Measurements from ENCODE around the gene UBE2O. TPM values are rescaled to one million over a fixed set of nuclear protein-coding genes. Genes with fewer than 3 reads are reported as not detected.
"Not testable (repeated sequence)": the region's sequence is repeated elsewhere in the genome, so short reads cannot be mapped to it uniquely, and the experiment has no call there.

Gene UBE2O
- total RNA-seq, 1 experiment from 2014 or later: 21.0 TPM

DNA sequence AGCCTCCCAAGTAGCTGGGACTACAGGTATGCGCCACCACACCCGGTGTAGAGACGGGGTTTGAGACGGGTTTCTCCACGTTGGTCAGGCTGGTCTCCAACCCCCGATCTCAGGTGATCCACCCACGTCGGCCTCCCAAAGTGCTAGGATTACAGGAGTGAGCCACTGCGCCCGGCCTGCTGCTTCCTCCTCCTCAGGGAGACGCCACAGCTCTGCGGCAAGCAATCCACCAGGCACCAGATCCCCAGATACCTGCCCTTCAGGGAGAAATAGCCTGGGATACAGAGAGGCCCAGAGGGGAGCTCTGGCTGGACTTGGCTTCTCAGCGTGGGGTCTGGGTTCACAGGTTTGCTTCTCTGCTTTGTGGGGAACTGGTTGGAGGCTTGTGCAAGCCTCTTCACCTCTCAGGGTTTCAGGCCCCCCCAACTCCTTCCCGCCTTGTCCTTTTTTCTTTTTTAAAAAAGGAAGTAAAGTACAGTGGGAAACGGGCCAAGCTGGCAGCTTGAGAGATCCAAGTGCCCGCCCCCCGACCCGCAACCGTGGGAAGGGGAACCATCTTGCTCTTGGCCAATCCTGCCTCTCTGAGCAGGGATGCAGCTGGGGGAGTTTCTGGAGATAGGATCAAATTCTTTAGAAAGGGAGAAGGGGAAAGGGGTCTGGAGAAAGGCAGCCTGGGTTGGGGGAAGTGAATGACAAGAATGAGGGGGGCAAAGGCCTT, 71.2 kb downstream of the UBE2O start:
- DNase-seq (ENCODE audit: extremely low read depth, low read depth): no peak

GRCh38 chr17:76379646-76380376, 73.1 kb downstream of the UBE2O start:
- DNase-seq (ENCODE audit: extremely low read depth, low read depth): no peak

DNA sequence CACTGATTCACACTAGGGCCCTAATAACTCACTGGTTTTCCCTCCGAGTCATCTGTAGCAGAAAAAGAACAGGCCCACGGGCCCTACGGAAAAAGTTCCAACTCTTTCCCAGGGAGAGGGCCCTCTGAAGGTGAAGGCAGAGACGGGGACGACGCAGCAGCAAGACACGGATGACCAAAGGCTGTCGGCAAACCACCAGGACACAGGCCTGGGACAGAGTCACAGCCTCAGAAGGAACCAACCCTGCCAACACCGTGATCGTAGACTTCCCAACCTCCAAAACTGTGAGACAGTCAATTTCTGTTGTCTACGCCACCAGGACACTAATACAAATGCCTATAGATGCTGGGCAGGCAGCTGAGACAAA, 73.7 kb downstream of the UBE2O start:
- no peak for DNase-seq (ENCODE audit: extremely low read depth, low read depth)

GRCh38 chr17:76378548-76379274, 74.2 kb downstream of the UBE2O start:
- no peak for DNase-seq (ENCODE audit: extremely low read depth, low read depth)

DNA sequence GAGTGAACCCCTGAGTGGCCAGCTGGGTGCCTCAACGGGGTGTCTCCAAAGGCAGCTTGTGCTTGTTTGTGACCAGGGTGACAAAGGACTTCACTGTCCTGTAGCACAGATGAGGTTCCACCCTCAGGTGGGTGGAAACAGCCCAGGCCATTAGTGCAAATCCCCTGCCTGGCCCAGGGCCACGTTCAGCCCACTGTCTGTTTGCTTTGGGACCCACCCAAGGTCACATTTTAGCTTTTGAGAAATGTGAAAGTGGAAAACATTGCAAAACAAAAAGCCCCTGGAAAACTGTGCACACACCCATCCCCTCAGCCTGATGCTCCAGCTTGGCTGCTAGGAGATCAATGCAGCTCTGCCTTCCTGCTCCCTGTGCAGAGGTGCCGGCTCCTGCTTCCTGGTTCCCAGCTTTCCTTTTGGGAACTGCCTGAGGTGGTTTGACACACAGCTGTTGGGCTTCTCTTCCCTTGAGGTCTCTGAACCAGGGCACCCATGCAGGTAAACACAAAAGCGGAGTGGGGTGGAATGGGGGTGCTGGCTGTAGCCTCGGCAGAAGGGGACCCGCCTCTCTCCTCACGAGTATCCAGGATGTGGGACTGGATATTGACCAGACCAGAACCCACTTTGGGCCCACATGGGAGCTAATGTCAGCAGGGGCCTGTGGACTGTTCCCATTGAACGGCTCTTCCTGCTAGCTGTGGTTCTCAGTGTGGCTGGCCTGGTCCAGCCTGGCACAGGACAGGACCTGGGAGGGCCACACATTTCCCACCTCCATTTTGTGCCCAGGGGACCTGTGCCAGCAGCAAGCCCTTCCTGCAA, 76.4 kb downstream of the UBE2O start:
- no peak for DNase-seq (ENCODE audit: extremely low read depth, low read depth)

DNA sequence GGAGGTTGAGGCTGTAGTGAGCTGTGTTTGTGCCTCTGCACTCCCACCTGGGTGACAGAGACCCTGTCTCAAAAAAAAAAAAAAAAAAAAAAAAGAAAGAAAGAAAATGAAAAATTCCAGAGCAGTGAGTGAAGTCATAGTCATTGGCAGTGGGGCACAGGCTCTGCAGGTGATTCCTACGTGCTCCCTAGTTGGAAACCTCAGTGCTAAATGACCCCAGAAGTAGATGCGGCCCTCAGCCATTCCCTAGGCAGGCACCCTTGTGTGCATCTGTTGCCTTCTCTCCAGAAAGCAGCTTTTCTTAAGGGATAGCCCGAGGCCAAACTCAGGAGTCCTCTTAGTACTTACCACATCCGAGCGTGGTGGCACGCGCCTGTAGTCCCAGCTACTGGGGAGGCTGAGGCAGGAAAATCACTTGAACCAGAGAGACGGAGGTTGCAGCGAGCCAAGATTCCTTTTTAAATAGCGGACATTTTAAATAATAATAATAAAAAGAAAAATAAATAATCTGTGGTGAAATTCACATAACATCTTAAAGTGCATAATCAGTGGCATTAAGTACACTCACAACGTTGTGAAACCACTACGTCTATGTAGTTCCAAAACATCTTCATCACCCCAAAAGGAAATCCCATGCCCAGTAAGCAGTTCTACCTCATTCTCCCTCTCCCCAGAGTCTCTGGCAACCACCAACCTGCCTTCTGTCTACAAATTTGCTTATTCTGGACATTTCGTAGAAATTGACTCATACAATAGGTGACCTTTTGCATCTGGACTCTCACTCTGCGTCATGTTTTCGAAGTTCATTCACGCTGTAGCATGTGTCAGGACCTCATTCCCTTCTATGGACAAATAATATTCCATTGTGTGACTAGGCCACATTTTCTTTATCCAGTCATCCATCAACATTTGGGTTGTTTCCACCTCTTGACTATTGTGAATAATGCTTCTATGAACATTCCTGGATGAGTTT, 81.0 kb downstream of the UBE2O start:
- DNase-seq (ENCODE audit: extremely low read depth, low read depth): no peak

GRCh38 chr17:76370261-76370993, 82.5 kb downstream of the UBE2O start:
- DNase-seq (ENCODE audit: extremely low read depth, low read depth): peak; percentile 34

- no peak for DNase-seq (ENCODE audit: extremely low read depth, low read depth)
Observed at GRCh38 chr17:76369804-76370203, 83.1 kb downstream of the UBE2O start.

GRCh38 chr17:76369379-76369778, 83.6 kb downstream of the UBE2O start:
- no peak for DNase-seq (ENCODE audit: extremely low read depth, low read depth)

DNA sequence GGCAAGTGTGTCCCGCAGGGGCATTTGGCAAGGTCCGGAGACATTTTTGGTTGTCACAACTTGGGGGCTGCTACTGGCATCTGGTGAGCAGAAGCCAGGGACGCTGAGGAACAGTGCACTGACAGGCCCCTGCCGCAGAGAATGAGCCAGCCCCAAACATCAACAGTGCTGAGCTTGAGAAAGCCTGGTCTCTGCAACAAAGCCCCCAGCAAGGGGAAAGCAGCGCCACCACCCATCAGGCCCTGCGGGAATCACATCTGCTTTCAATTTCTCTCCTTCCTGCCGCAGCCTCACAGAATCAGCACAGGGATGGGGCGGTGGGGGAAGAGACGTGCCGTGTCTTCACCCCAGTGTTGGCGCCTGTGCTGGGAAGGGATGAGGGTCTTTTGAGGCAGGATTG, 84.4 kb downstream of the UBE2O start:
- no peak for DNase-seq (ENCODE audit: extremely low read depth, low read depth)

GRCh38 chr17:76367642-76368041, 85.3 kb downstream of the UBE2O start:
- DNase-seq (ENCODE audit: extremely low read depth, low read depth): no peak

DNA sequence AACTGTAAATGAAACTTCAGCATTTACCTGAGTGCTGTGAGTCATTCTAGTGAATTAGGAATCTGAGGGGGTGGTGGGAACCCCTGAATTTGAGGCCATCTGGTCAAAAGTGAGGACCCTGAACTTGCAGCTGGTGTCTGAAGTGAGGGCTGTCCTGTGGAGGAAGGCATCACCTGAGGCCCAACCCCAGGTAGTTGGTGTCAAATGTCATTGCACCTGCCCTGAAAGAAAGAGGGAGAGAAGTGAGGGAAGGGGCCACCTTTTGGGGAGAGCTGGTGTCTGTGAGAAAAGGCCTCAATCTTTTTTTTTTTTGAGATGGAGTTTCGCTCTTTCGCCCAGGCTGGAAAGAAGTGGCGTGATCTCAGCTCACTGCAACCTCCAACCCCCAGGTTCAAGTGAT, 86.7 kb downstream of the UBE2O start:
- DNase-seq (ENCODE audit: extremely low read depth, low read depth): no peak

DNA sequence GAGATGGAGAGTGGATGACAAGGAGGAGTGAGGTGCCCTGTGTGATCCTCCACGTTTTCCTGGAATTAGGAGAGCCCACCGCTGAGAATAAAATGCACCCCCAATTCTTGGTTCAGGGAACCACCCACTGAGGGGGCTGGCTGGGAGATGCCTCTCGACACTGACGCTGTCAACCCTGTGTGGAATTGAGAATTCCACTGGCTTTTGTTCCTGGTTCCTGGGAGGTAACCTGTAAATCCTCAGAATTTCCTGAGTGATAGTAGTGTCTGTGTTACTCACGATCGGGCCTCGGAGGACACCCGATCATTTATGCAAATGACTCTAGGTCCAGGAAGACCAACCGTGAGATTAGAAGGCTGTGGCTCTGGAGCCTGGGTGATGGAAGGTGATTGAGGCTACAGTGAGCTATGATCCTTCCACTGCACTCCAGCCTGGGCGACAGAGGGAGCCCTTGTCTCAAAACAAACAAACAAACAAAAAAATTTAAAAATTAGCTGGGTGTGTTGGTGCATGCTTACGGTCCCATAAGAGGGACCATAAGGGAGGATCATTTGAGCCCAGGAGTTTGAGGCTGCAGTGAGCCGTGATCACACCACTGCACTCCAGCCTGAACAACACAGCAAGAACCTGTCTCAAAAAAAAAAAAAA, 87.6 kb downstream of the UBE2O start:
- DNase-seq (ENCODE audit: extremely low read depth, low read depth): no peak

- DNase-seq (ENCODE audit: extremely low read depth, low read depth): no peak
Observed at GRCh38 chr17:76363107-76363842, 89.7 kb downstream of the UBE2O start.

DNA sequence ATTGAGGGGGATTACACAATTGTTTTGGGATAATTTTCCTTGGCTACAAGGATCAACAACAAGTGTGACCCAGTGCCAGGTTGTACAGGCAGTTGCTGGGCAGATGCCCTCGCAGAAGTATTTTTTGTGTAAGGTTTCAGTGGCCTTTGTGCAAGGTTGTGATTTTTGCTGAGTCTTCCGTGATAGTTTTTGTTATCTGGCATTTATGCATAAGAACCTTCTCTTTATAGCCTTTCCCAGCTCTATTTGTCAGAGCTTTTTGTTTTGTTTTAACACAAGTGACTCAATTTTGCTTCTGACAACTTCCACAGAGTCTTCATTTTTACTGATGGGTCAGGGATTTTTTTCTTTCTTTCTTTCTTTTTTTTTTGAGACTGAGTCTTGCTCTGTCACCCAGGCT, 92.5 kb downstream of the UBE2O start:
- no peak for DNase-seq (ENCODE audit: extremely low read depth, low read depth)

DNA sequence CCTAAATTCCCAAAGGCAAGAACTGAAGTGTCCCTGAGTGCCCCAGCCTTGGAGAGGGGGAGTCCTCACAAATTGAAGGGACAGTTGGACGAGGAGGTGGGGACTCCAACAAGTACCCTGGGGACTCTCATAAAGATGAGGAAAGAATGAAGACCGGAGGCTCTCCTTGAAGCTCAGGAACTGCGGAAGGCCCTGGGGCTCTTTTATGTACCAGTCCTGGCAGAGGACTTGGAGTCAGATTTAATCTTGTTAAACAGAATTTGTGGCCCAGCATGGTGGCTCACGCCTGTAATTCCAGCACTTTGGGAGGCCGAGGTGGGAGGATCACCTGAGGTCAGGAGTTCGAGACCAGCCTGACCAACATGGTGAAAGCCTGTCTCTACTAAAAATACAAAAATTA, 93.2 kb downstream of the UBE2O start:
- not testable (repeated sequence) for DNase-seq (ENCODE audit: extremely low read depth, low read depth)

DNA sequence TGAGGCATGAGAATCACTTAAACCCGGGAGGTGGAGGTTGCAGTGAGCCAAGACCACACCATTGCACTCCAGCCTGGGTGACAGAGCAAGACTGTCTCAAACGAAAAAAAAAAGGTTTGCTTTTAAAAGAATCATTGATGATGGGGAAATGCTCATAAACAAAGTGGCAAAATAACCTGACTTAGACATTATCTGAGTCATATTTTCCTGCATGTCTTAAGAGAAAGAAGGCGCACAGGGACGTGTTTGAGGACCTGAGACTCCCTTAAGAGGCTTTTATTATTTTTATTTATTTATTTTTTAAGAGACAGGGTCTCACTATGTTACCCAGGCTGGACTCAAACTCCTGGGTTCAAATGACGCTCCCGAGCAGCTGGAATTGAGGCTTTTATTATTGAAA, 93.6 kb downstream of the UBE2O start:
- DNase-seq (ENCODE audit: extremely low read depth, low read depth): no peak

Measured in NCI-H460 (cell line).